ENCODE results near the gene SHROOM1. TPM values are rescaled to one million over a fixed set of nuclear protein-coding genes. Genes with fewer than 3 reads are reported as not detected.

The SHROOM1 gene
- total and polyA plus RNA-seq, 9 of the 15 experiments (the other 6 are each of a cell fraction or from before 2014, with no cell fraction given): 0.44 to 26.5 (median 11.9) TPM

DNA sequence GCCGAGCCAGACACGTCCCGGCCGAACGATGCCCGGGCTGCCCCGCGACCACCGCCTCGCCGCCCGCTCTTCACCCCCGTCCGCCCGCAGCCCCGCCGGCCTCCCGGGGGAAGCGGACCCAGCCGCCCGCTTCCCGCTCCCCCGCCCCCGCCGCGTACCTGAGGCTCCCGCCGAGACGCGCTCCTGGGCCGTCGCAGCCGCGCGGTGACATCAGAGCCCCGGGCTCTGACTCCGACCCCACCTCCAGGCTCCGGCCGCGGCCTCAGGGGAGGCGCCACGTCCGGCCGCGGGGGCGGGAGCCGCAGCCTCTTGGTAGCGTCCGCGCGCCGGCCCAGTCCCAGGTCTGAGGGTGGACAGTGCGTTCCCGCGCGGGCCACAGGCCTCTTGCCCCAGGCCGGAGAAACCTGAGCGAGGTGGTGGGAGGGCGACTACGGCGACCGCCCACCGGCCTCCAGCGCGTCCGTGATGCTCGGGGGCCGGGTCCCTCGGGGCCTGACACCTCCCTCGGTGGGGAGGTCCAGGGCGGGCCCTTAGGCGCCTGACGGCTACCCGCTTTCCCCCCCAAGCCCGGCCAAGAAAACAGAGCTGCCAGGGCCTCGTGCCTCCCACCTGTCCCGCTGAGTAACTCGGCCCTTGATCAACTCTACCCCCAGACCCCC lies at the start of gene SHROOM1 (continued):
- peak; percentile 77 for TF ChIP-seq PCBP2 (IDR thresholded peaks at IDR 0.05; ENCODE audit: low read depth, low read length, poor library complexity, severe bottlenecking)
- TF ChIP-seq ZBTB8A (IDR thresholded peaks at IDR 0.05; ENCODE audit: partially characterized antibody): no peak
- TF ChIP-seq SNIP1 (IDR thresholded peaks at IDR 0.05; ENCODE audit: low read depth): no peak
- no peak for TF ChIP-seq JUN (IDR thresholded peaks at IDR 0.05; ENCODE audit: borderline replicate concordance, low read depth, low read length)
- TF ChIP-seq JUN (CRISPR knock-in tag; IDR thresholded peaks at IDR 0.05; ENCODE audit: borderline replicate concordance): no peak; the same call in 1 of the 2 replicates
- TF ChIP-seq TAF15 (IDR thresholded peaks at IDR 0.05; ENCODE audit: low read depth, low read length): no peak
- no peak for TF ChIP-seq ZFP36 (IDR thresholded peaks at IDR 0.05; ENCODE audit: low read depth, low read length, partially characterized antibody)
- peak in 1 of 2 experiments; percentile 32; a peak in 2 of 4 replicates for TF ChIP-seq FOXK2 (conservative IDR thresholded peaks at IDR 0.05 in 1 of 2, IDR thresholded peaks at IDR 0.05 in 1 of 2; ENCODE audit: low read depth in 2 of 2)
- no peak for TF ChIP-seq ZNF449 (CRISPR knock-in tag; IDR thresholded peaks at IDR 0.05)
- peak; percentile 57 for TF ChIP-seq NUFIP1 (IDR thresholded peaks at IDR 0.05; ENCODE audit: partially characterized antibody)
- no peak for TF ChIP-seq GTF2A2 (tag; IDR thresholded peaks at IDR 0.05)
- TF ChIP-seq SIX5 (IDR thresholded peaks at IDR 0.05; ENCODE audit: borderline replicate concordance in 1 of 2, insufficient read depth in 1 of 2, low read depth in 1 of 2, low read length in 2 of 2): no peak
- peak; percentile 55; the same call in 1 of the 2 replicates for TF ChIP-seq KAT7 (CRISPR knock-in tag; IDR thresholded peaks at IDR 0.05; ENCODE audit: borderline replicate concordance)
- peak; percentile 78 for TF ChIP-seq JUND (IDR thresholded peaks at IDR 0.05; ENCODE audit: borderline replicate concordance, low read depth, low read length)
- no peak; the same call in 2 of the 3 replicates for TF ChIP-seq JUND (tag; IDR thresholded peaks at IDR 0.05; ENCODE audit: borderline replicate concordance, low read depth, low read length)
- no peak for TF ChIP-seq SRSF1 (IDR thresholded peaks at IDR 0.05; ENCODE audit: low read depth, low read length)
- TF ChIP-seq CHAMP1 (IDR thresholded peaks at IDR 0.05): no peak
- no peak for TF ChIP-seq MED1 (CRISPR knock-in tag; IDR thresholded peaks at IDR 0.05; ENCODE audit: borderline replicate concordance)
- TF ChIP-seq, protein P1, sequence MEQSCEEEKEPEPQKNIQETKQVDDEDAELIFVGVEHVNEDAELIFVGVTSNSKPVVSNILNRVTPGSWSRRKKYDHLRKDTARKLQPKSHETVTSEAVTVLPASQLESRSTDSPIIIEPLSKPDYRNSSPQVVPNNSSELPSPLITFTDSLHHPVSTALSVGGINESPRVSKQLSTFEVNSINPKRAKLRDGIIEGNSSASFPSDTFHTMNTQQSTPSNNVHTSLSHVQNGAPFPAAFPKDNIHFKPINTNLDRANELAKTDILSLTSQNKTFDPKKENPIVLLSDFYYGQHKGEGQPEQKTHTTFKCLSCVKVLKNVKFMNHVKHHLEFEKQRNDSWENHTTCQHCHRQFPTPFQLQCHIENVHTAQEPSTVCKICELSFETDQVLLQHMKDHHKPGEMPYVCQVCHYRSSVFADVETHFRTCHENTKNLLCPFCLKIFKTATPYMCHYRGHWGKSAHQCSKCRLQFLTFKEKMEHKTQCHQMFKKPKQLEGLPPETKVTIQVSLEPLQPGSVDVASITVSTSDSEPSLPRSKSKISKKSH (CRISPR knock-in tag; IDR thresholded peaks at IDR 0.05): no peak
- no peak for TF ChIP-seq HNRNPLL (IDR thresholded peaks at IDR 0.05; ENCODE audit: low read depth, low read length, poor library complexity, severe bottlenecking)
- no peak for TF ChIP-seq ZNF384 (IDR thresholded peaks at IDR 0.05; ENCODE audit: low read depth, low read length)

Data from K562 (cell line).